Stimulated activated naive CD8-positive, alpha-beta T cell treated with anti-CD3 and anti-CD28 coated beads, Interleukin-15, Interleukin-2, amounts not matched to agents 100 ng/mL and 50 ng/mL, for 24 hours (primary cell): ENCODE measurements around the gene PHC3.
"Not testable (repeated sequence)": the region's sequence is repeated elsewhere in the genome, so short reads cannot be mapped to it uniquely, and the experiment has no call there.

ENCODE experiments used
- H3K27ac Mint-ChIP-seq: one replicate; pipeline ENCODE4 v1.8.0; 2021; ENCODE audit warnings: mild to moderate bottlenecking, mixed read lengths
- H3K27me3 Mint-ChIP-seq: one replicate; pipeline ENCODE4 v1.8.0; 2021; ENCODE audit warnings: mixed read lengths
- H3K36me3 Mint-ChIP-seq: one replicate; pipeline ENCODE4 v1.8.0; 2021; ENCODE audit warnings: low read depth, mixed read lengths
- H3K4me1 Mint-ChIP-seq: one replicate; pipeline ENCODE4 v1.8.0; 2021; ENCODE audit warnings: low read depth, mixed read lengths
- H3K4me3 Mint-ChIP-seq: one replicate; pipeline ENCODE4 v1.8.0; 2021; ENCODE audit warnings: mild to moderate bottlenecking, mixed read lengths
- H3K9me3 Mint-ChIP-seq: one replicate; pipeline ENCODE4 v1.8.0; 2021; ENCODE audit warnings: mixed read lengths

PHC3 gene

GRCh38 chr3:170204023-170204472 lies 22.5 kb upstream of the PHC3 start:
- Mint-ChIP-seq H3K9me3 (no peaks in the 10 kb centered on the region), H3K27ac (no peak overlapping the region), H3K27me3 (peaks cover 21% of the 10 kb centered on the region), H3K36me3 (no peaks in the 10 kb centered on the region), H3K4me1 (peaks cover 3% of the 10 kb centered on the region), H3K4me3 (no peak overlapping the region)

- Mint-ChIP-seq H3K4me3 (no peak overlapping the region), H3K36me3 (no peaks in the 10 kb centered on the region), H3K9me3 (no peaks in the 10 kb centered on the region), H3K27me3 (peaks cover 18% of the 10 kb centered on the region), H3K4me1 (peaks cover 3% of the 10 kb centered on the region), H3K27ac (no peak overlapping the region)
These were observed 21.9 kb upstream of the PHC3 start for GRCh38 chr3:170203457-170203856.

- Mint-ChIP-seq H3K27me3 (peaks cover 18% of the 10 kb centered on the region), H3K4me3 (no peak overlapping the region), H3K4me1 (peaks cover 7% of the 10 kb centered on the region), H3K9me3 (no peaks in the 10 kb centered on the region), H3K27ac (no peak overlapping the region), H3K36me3 (no peaks in the 10 kb centered on the region)
These were observed 20.0 kb upstream of the PHC3 start for GRCh38 chr3:170201527-170201926.

GRCh38 chr3:170200987-170201386 lies 19.5 kb upstream of the PHC3 start:
- H3K27ac Mint-ChIP-seq: no peak overlapping the region
- no peaks in the 10 kb centered on the region for H3K9me3 Mint-ChIP-seq
- peaks cover 7% of the 10 kb centered on the region for H3K4me1 Mint-ChIP-seq
- peaks cover 18% of the 10 kb centered on the region for H3K27me3 Mint-ChIP-seq
- no peaks in the 10 kb centered on the region for H3K36me3 Mint-ChIP-seq
- no peak overlapping the region for H3K4me3 Mint-ChIP-seq

- no peaks in the 10 kb centered on the region for H3K9me3 Mint-ChIP-seq
- peaks cover 15% of the 10 kb centered on the region for H3K27me3 Mint-ChIP-seq
- peaks cover 7% of the 10 kb centered on the region for H3K4me1 Mint-ChIP-seq
- H3K36me3 Mint-ChIP-seq: no peaks in the 10 kb centered on the region
- H3K4me3 Mint-ChIP-seq: no peak overlapping the region
- H3K27ac Mint-ChIP-seq: no peak overlapping the region
These were observed 15.3 kb upstream of the PHC3 start for GRCh38 chr3:170196833-170197232.

- H3K4me3 Mint-ChIP-seq, H3K4me1 Mint-ChIP-seq, H3K27ac Mint-ChIP-seq, H3K9me3 Mint-ChIP-seq, H3K36me3 Mint-ChIP-seq: not testable (repeated sequence)
- peaks cover 12% of the 10 kb centered on the region for H3K27me3 Mint-ChIP-seq
These were observed 14.2 kb upstream of the PHC3 start for GRCh38 chr3:170195759-170196158.

- Mint-ChIP-seq H3K27ac (no peak overlapping the region), H3K4me3 (peak overlapping the region; percentile 15), H3K36me3 (no peaks in the 10 kb centered on the region), H3K27me3 (no peaks in the 10 kb centered on the region), H3K4me1 (peaks cover 13% of the 10 kb centered on the region), H3K9me3 (no peaks in the 10 kb centered on the region)
These were observed 8.1 kb upstream of the PHC3 start for GRCh38 chr3:170189398-170190256.

- peaks cover 29% of the 10 kb centered on the region for H3K4me1 Mint-ChIP-seq
- H3K27ac Mint-ChIP-seq: peak overlapping the region; percentile 96
- no peaks in the 10 kb centered on the region for H3K27me3 Mint-ChIP-seq
- H3K9me3 Mint-ChIP-seq: no peaks in the 10 kb centered on the region
- peaks cover 39% of the 10 kb centered on the region for H3K36me3 Mint-ChIP-seq
- H3K4me3 Mint-ChIP-seq: peak overlapping the region; percentile 94
These were observed 1.2 kb downstream of the PHC3 start for GRCh38 chr3:170180079-170180907.

- Mint-ChIP-seq H3K4me3 (peak overlapping the region; percentile 94), H3K36me3 (peaks cover 46% of the 10 kb centered on the region), H3K9me3 (no peaks in the 10 kb centered on the region), H3K4me1 (peaks cover 36% of the 10 kb centered on the region), H3K27me3 (no peaks in the 10 kb centered on the region), H3K27ac (peak overlapping the region; percentile 96)
These were observed 2.1 kb downstream of the PHC3 start for GRCh38 chr3:170179432-170179831.

- Mint-ChIP-seq H3K4me1 (peaks cover 39% of the 10 kb centered on the region), H3K27ac (peak overlapping the region; percentile 73), H3K4me3 (peak overlapping the region; percentile 76), H3K36me3 (peaks cover 49% of the 10 kb centered on the region), H3K27me3 (no peaks in the 10 kb centered on the region), H3K9me3 (no peaks in the 10 kb centered on the region)
These were observed 2.9 kb downstream of the PHC3 start for GRCh38 chr3:170178651-170179050.

GRCh38 chr3:170171563-170171962 lies 10.0 kb downstream of the PHC3 start:
- H3K9me3 Mint-ChIP-seq: no peaks in the 10 kb centered on the region
- peak overlapping the region; percentile 63 for H3K27ac Mint-ChIP-seq
- H3K27me3 Mint-ChIP-seq: no peaks in the 10 kb centered on the region
- H3K4me1 Mint-ChIP-seq: peaks cover 59% of the 10 kb centered on the region
- H3K36me3 Mint-ChIP-seq: peaks cover 74% of the 10 kb centered on the region
- peak overlapping the region; percentile 56 for H3K4me3 Mint-ChIP-seq

GRCh38 chr3:170164717-170165116 lies 16.8 kb downstream of the PHC3 start:
- H3K4me3 Mint-ChIP-seq: no peak overlapping the region
- H3K27me3 Mint-ChIP-seq: no peaks in the 10 kb centered on the region
- H3K9me3 Mint-ChIP-seq: peaks cover 4% of the 10 kb centered on the region
- H3K27ac Mint-ChIP-seq: peak overlapping the region; percentile 7
- peaks cover 65% of the 10 kb centered on the region for H3K4me1 Mint-ChIP-seq
- H3K36me3 Mint-ChIP-seq: peaks cover 79% of the 10 kb centered on the region

- Mint-ChIP-seq H3K27me3 (no peaks in the 10 kb centered on the region), H3K36me3 (peaks cover 79% of the 10 kb centered on the region), H3K4me3 (no peak overlapping the region), H3K9me3 (peaks cover 4% of the 10 kb centered on the region), H3K4me1 (peaks cover 67% of the 10 kb centered on the region), H3K27ac (peak overlapping the region; percentile 7)
These were observed 17.4 kb downstream of the PHC3 start for GRCh38 chr3:170163956-170164645.

- peak overlapping the region; percentile 21 for H3K4me3 Mint-ChIP-seq
- peak overlapping the region; percentile 69 for H3K27ac Mint-ChIP-seq
- H3K36me3 Mint-ChIP-seq: peaks cover 75% of the 10 kb centered on the region
- peaks cover 71% of the 10 kb centered on the region for H3K4me1 Mint-ChIP-seq
- no peaks in the 10 kb centered on the region for H3K27me3 Mint-ChIP-seq
- H3K9me3 Mint-ChIP-seq: peaks cover 4% of the 10 kb centered on the region
These were observed 18.9 kb downstream of the PHC3 start for GRCh38 chr3:170162630-170163029.

- Mint-ChIP-seq H3K9me3 (peaks cover 4% of the 10 kb centered on the region), H3K4me3 (peak overlapping the region; percentile 6), H3K36me3 (peaks cover 79% of the 10 kb centered on the region), H3K4me1 (peaks cover 73% of the 10 kb centered on the region), H3K27me3 (no peaks in the 10 kb centered on the region), H3K27ac (peak overlapping the region; percentile 69)
These were observed 19.5 kb downstream of the PHC3 start for GRCh38 chr3:170162052-170162451.
